ENCODE results near the gene ZNF354C.
"Not testable (repeated sequence)": the region's sequence is repeated elsewhere in the genome, so short reads cannot be mapped to it uniquely, and the experiment has no call there.

ZNF354C gene

GRCh38 chr5:179089502-179089901 is 29.3 kb downstream of the ZNF354C start:
- ATAC-seq: no peak
- TF ChIP-seq, protein P1, sequence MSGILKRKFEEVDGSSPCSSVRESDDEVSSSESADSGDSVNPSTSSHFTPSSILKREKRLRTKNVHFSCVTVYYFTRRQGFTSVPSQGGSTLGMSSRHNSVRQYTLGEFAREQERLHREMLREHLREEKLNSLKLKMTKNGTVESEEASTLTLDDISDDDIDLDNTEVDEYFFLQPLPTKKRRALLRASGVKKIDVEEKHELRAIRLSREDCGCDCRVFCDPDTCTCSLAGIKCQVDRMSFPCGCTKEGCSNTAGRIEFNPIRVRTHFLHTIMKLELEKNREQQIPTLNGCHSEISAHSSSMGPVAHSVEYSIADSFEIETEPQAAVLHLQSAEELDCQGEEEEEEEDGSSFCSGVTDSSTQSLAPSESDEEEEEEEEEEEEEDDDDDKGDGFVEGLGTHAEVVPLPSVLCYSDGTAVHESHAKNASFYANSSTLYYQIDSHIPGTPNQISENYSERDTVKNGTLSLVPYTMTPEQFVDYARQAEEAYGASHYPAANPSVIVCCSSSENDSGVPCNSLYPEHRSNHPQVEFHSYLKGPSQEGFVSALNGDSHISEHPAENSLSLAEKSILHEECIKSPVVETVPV (CRISPR knock-in tag; IDR thresholded peaks at IDR 0.05): no peak
- TF ChIP-seq TCF4 (CRISPR knock-in tag; IDR thresholded peaks at IDR 0.05; ENCODE audit: borderline replicate concordance): no peak
- TF ChIP-seq ZNF70 (CRISPR knock-in tag; IDR thresholded peaks at IDR 0.05): no peak
- no peak for TF ChIP-seq OSR1 (CRISPR knock-in tag; IDR thresholded peaks at IDR 0.05)
- TF ChIP-seq, protein P2, sequence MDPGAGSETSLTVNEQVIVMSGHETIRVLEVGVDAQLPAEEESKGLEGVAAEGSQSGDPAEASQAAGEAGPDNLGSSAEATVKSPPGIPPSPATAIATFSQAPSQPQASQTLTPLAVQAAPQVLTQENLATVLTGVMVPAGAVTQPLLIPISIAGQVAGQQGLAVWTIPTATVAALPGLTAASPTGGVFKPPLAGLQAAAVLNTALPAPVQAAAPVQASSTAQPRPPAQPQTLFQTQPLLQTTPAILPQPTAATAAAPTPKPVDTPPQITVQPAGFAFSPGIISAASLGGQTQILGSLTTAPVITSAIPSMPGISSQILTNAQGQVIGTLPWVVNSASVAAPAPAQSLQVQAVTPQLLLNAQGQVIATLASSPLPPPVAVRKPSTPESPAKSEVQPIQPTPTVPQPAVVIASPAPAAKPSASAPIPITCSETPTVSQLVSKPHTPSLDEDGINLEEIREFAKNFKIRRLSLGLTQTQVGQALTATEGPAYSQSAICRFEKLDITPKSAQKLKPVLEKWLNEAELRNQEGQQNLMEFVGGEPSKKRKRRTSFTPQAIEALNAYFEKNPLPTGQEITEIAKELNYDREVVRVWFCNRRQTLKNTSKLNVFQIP (CRISPR knock-in tag; IDR thresholded peaks at IDR 0.05; ENCODE audit: borderline replicate concordance, low read depth): no peak
- no peak for TF ChIP-seq PPARA (CRISPR knock-in tag; IDR thresholded peaks at IDR 0.05; ENCODE audit: borderline replicate concordance)

GRCh38 chr5:179101282-179101681 is 41.1 kb downstream of the ZNF354C start:
- ATAC-seq: not testable (repeated sequence)

DNA sequence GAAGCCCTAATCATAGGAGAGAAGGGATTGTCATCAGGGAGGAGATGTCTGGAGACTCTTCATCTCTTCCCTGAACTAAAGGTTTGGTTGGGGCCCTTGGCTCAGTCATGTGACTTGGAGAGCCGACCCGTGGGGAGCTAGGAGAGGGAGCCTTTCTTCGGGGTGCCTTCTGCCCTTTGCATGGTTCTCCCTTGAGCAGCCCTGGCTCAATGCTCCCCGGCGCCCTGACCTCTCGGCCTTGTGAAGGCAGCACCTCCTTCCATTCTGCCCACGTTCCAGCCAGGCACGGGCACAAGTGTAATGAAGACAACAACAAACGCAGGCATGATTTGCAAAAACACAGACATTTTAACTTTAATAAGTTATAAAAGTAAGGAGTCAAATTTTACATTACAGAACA is 50.4 kb downstream of the ZNF354C start:
- no peak for ATAC-seq
- TF ChIP-seq OSR1 (CRISPR knock-in tag; IDR thresholded peaks at IDR 0.05) (no peak), ZNF565 (CRISPR knock-in tag; conservative IDR thresholded peaks at IDR 0.05; ENCODE audit: low read depth) (no peak), CSDC2 (CRISPR knock-in tag; IDR thresholded peaks at IDR 0.05) (no peak), ZNF70 (CRISPR knock-in tag; IDR thresholded peaks at IDR 0.05) (no peak), ISL1 (CRISPR knock-in tag; IDR thresholded peaks at IDR 0.05) (no peak), ZC3H10 (CRISPR knock-in tag; IDR thresholded peaks at IDR 0.05) (no peak), ARNTL (CRISPR knock-in tag; IDR thresholded peaks at IDR 0.05; ENCODE audit: borderline replicate concordance, low read depth) (no peak), BACH2 (CRISPR knock-in tag; IDR thresholded peaks at IDR 0.05; ENCODE audit: borderline replicate concordance) (no peak), SNAI2 (CRISPR knock-in tag; IDR thresholded peaks at IDR 0.05) (no peak), RARB (CRISPR knock-in tag; IDR thresholded peaks at IDR 0.05) (no peak), PPARA (CRISPR knock-in tag; IDR thresholded peaks at IDR 0.05; ENCODE audit: borderline replicate concordance) (no peak), ZFP30 (CRISPR knock-in tag; IDR thresholded peaks at IDR 0.05) (no peak), PATZ1 (CRISPR knock-in tag; IDR thresholded peaks at IDR 0.05; ENCODE audit: borderline replicate concordance) (no peak), TOX (CRISPR knock-in tag; IDR thresholded peaks at IDR 0.05; ENCODE audit: borderline replicate concordance) (no peak)
- TF ChIP-seq, protein P1 (CRISPR knock-in tag; IDR thresholded peaks at IDR 0.05): no peak
- TF ChIP-seq, protein P3, sequence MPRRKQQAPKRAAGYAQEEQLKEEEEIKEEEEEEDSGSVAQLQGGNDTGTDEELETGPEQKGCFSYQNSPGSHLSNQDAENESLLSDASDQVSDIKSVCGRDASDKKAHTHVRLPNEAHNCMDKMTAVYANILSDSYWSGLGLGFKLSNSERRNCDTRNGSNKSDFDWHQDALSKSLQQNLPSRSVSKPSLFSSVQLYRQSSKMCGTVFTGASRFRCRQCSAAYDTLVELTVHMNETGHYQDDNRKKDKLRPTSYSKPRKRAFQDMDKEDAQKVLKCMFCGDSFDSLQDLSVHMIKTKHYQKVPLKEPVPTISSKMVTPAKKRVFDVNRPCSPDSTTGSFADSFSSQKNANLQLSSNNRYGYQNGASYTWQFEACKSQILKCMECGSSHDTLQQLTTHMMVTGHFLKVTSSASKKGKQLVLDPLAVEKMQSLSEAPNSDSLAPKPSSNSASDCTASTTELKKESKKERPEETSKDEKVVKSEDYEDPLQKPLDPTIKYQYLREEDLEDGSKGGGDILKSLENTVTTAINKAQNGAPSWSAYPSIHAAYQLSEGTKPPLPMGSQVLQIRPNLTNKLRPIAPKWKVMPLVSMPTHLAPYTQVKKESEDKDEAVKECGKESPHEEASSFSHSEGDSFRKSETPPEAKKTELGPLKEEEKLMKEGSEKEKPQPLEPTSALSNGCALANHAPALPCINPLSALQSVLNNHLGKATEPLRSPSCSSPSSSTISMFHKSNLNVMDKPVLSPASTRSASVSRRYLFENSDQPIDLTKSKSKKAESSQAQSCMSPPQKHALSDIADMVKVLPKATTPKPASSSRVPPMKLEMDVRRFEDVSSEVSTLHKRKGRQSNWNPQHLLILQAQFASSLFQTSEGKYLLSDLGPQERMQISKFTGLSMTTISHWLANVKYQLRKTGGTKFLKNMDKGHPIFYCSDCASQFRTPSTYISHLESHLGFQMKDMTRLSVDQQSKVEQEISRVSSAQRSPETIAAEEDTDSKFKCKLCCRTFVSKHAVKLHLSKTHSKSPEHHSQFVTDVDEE (CRISPR knock-in tag; IDR thresholded peaks at IDR 0.05): no peak
- TF ChIP-seq, protein P4, sequence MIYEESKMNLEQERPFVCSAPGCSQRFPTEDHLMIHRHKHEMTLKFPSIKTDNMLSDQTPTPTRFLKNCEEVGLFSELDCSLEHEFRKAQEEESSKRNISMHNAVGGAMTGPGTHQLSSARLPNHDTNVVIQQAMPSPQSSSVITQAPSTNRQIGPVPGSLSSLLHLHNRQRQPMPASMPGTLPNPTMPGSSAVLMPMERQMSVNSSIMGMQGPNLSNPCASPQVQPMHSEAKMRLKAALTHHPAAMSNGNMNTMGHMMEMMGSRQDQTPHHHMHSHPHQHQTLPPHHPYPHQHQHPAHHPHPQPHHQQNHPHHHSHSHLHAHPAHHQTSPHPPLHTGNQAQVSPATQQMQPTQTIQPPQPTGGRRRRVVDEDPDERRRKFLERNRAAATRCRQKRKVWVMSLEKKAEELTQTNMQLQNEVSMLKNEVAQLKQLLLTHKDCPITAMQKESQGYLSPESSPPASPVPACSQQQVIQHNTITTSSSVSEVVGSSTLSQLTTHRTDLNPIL (CRISPR knock-in tag; IDR thresholded peaks at IDR 0.05; ENCODE audit: low read depth): no peak
- TF ChIP-seq, protein P2 (CRISPR knock-in tag; IDR thresholded peaks at IDR 0.05; ENCODE audit: borderline replicate concordance, low read depth): no peak
